Smooth muscle cell (in vitro differentiated cells): ENCODE data around the gene LGI4. TPM values are rescaled to one million over a fixed set of nuclear protein-coding genes. Genes with fewer than 3 reads are reported as not detected.

Source experiments
- DNase-seq: peaks from one replicate; lab custom pipeline; 2025; ENCODE audit not compliant: unreplicated experiment; lab: John Stamatoyannopoulos, UW
- H2AFZ ChIP-seq: fragments of 200-600 bp; sonication (generic); 2 replicates; pipeline ENCODE4 v1.6.0; 2016; ENCODE audit warnings: antibody characterized with exemption, low read depth, mild to moderate bottlenecking
- H3F3A ChIP-seq: fragments of 200-600 bp; sonication (generic); 2 replicates; pipeline ENCODE4 v1.6.0; 2017; ENCODE audit warnings: antibody characterized with exemption, low read depth
- H3K27ac ChIP-seq: fragments of 200-600 bp; sonication (generic); 2 replicates; pipeline ENCODE4 v1.5.1; 2016; ENCODE audit warnings: low read depth, mild to moderate bottlenecking
- H3K27me3 ChIP-seq: fragments of 200-600 bp; sonication (generic); 2 replicates; pipeline ENCODE4 v1.6.1; 2016; ENCODE audit warnings: low read depth, mild to moderate bottlenecking
- H3K36me3 ChIP-seq: fragments of 200-600 bp; sonication (generic); 2 replicates; pipeline ENCODE4 v1.5.1; 2016; ENCODE audit warnings: low read depth
- H3K4me1 ChIP-seq: fragments of 200-600 bp; sonication (generic); 2 replicates; pipeline ENCODE4 v1.5.1; 2016; ENCODE audit warnings: low read depth
- H3K4me2 ChIP-seq: fragments of 200-600 bp; sonication (generic); 2 replicates; pipeline ENCODE4 v1.6.0; 2016; ENCODE audit warnings: mild to moderate bottlenecking
- H3K4me3 ChIP-seq: fragments of 200-600 bp; sonication (generic); 2 replicates; pipeline ENCODE4 v1.5.1; 2016; ENCODE audit warnings: mild to moderate bottlenecking
- H3K79me2 ChIP-seq: fragments of 200-600 bp; sonication (generic); 2 replicates; pipeline ENCODE4 v1.6.0; 2016; ENCODE audit warnings: low read depth, mild to moderate bottlenecking
- H3K9ac ChIP-seq: fragments of 200-600 bp; sonication (generic); 2 replicates; pipeline ENCODE4 v1.6.0; 2016; ENCODE audit warnings: low read depth
- H3K9me3 ChIP-seq: fragments of 200-600 bp; sonication (generic); replicated peaks from 2 replicates; pipeline ENCODE4 v1.5.1; 2016; ENCODE audit warnings: low read depth
- H4K20me1 ChIP-seq: fragments of 200-600 bp; sonication (generic); 2 replicates; pipeline ENCODE4 v1.6.0; 2016; ENCODE audit warnings: low read depth
- CTCF ChIP-seq: fragments of 200-600 bp; sonication (generic); IDR thresholded peaks from 2 replicates; pipeline ENCODE4 v1.5.1; 2017; ENCODE audit warnings: borderline replicate concordance, mild to moderate bottlenecking, antibody characterized with exemption; ENCODE audit not compliant: insufficient read depth, poor library complexity, severe bottlenecking
- WGBS: methylation state at CpG from one replicate; pipeline ENCODE4 v1.1.7; 2016; ENCODE audit warnings: low lambda C conversion rate; 5-methylcytosine and 5-hydroxymethylcytosine counted together
- polyA plus RNA-seq: library from polyadenylated mRNA; unstranded; fragments of >200 nt; fragmentation: Nextera tagmentation; extraction: Ambion mirVana; gene quantifications from 2 replicates; pipeline ENCODE4 v1.2.1, GENCODE V29; 2016
- total RNA-seq: library from RNA; depleted of rRNA; stranded (reverse); fragments of >200 nt; gene quantifications from 2 replicates; pipeline ENCODE4 v1.2.3, GENCODE V29; 2014

The LGI4 gene
- total and polyA plus RNA-seq, 2 experiments from 2014 or later: 0.17 to 0.22 TPM

- H3K9me3 ChIP-seq: no peaks in the 10 kb centered on the region
- WGBS: 48% methylated on average over 2 of the region's 2 CpGs
- H3K4me1 ChIP-seq: no peaks in the 10 kb centered on the region
- H3K36me3 ChIP-seq: no peaks in the 10 kb centered on the region
- H3F3A ChIP-seq: no peaks in the 10 kb centered on the region
- no peak for DNase-seq
- no peak overlapping the region for H3K4me2 ChIP-seq
- TF ChIP-seq CTCF: no peak
- H4K20me1 ChIP-seq: no peaks in the 10 kb centered on the region
- H3K79me2 ChIP-seq: no peaks in the 10 kb centered on the region
- no peaks in the 10 kb centered on the region for H3K27me3 ChIP-seq
- no peak overlapping the region for H3K4me3 ChIP-seq
- H3K27ac ChIP-seq: no peak overlapping the region
- H2AFZ ChIP-seq: no peak overlapping the region
- H3K9ac ChIP-seq: no peak overlapping the region
Measured at GRCh38 chr19:35106898-35107541, 27.8 kb downstream of the LGI4 start.

- H3K79me2 ChIP-seq: no peaks in the 10 kb centered on the region
- no peak overlapping the region for H2AFZ ChIP-seq
Measured at GRCh38 chr19:35106291-35106583, 28.6 kb downstream of the LGI4 start.

GRCh38 chr19:35105411-35106290, 29.2 kb downstream of the LGI4 start:
- Histone ChIP-seq H3K4me1 (no peaks in the 10 kb centered on the region), H3K9me3 (no peaks in the 10 kb centered on the region), H3K9ac (no peak overlapping the region), H4K20me1 (no peaks in the 10 kb centered on the region), H3K36me3 (no peaks in the 10 kb centered on the region), H2AFZ (no peak overlapping the region), H3F3A (no peaks in the 10 kb centered on the region), H3K27ac (no peak overlapping the region), H3K79me2 (no peaks in the 10 kb centered on the region), H3K4me2 (no peak overlapping the region), H3K27me3 (no peaks in the 10 kb centered on the region), H3K4me3 (no peak overlapping the region)
- 87% methylated on average over 30 of the region's 30 CpGs for WGBS
- no peak for DNase-seq
- no peak for TF ChIP-seq CTCF

More at GRCh38 chr19:35106291-35106583, 28.6 kb downstream of the LGI4 start:
- H3K4me3 ChIP-seq: no peak overlapping the region
- H3K36me3 ChIP-seq: no peaks in the 10 kb centered on the region
- no peaks in the 10 kb centered on the region for H3K9me3 ChIP-seq
- no peak for DNase-seq
- no peak for TF ChIP-seq CTCF
- no peak overlapping the region for H3K4me2 ChIP-seq
- H3K4me1 ChIP-seq: no peaks in the 10 kb centered on the region
- no peaks in the 10 kb centered on the region for H3F3A ChIP-seq
- no peaks in the 10 kb centered on the region for H4K20me1 ChIP-seq
- WGBS: 98% methylated on average over 9 of the region's 9 CpGs
- H3K27ac ChIP-seq: no peak overlapping the region
- no peaks in the 10 kb centered on the region for H3K27me3 ChIP-seq
- H3K9ac ChIP-seq: no peak overlapping the region
